ENCODE results near the gene COQ9. TPM values are rescaled to one million over a fixed set of nuclear protein-coding genes. Genes with fewer than 3 reads are reported as not detected.

Gene COQ9
- total RNA-seq, 2 donors from 2014 or later, result 34.5 to 38.2 TPM

- Mint-ChIP-seq H3K4me1 (peaks cover 12% of the 10 kb centered on the region), H3K27me3 (ENCODE audit: insufficient read depth) (peaks cover 21% of the 10 kb centered on the region), H3K27ac (no peak overlapping the region), H3K36me3 (ENCODE audit: low read depth) (no peaks in the 10 kb centered on the region), H3K9me3 (peaks cover 7% of the 10 kb centered on the region), H3K4me3 (peak overlapping the region; percentile 80)
- DNase-seq, result peak; percentile 56
- H3K27ac ChIP-seq (ENCODE audit: low read depth, low read length), result no peak overlapping the region
- H3K27me3 ChIP-seq (ENCODE audit: control insufficient read depth, insufficient read depth, low read length, poor library complexity, severe bottlenecking), result peaks cover 5% of the 10 kb centered on the region
- H3K36me3 ChIP-seq (ENCODE audit: control insufficient read depth, insufficient read depth, low read length), result no peaks in the 10 kb centered on the region
- no peaks in the 10 kb centered on the region for H3K4me1 ChIP-seq (ENCODE audit: control insufficient read depth, insufficient read depth, low read length)
- no peak overlapping the region for H3K9ac ChIP-seq (ENCODE audit: extremely low read depth, low read length, poor library complexity, severe bottlenecking)
- TF ChIP-seq CTCF (conservative IDR thresholded peaks at IDR 0.05), result no peak
- WGBS, 2 experiments (ENCODE audit: insufficient coverage in 1 of 2, insufficient read length in 1 of 2), result 87 to 88% methylated on average over 7 to 8 of the region's 8 CpGs
- H3K4me3 ChIP-seq (ENCODE audit: low read length), result no peak overlapping the region
- H3K9me3 ChIP-seq (ENCODE audit: control insufficient read depth, low read length), result peaks cover 6% of the 10 kb centered on the region
These were observed 39.9 kb downstream of the COQ9 start for GRCh38 chr16:57486858-57487834.

- Histone ChIP-seq H3K27ac (ENCODE audit: low read depth, low read length) (no peak overlapping the region), H3K9me3 (ENCODE audit: control insufficient read depth, low read length) (peaks cover 6% of the 10 kb centered on the region), H3K9ac (ENCODE audit: extremely low read depth, low read length, poor library complexity, severe bottlenecking) (no peak overlapping the region), H3K36me3 (ENCODE audit: control insufficient read depth, insufficient read depth, low read length) (no peaks in the 10 kb centered on the region), H3K4me3 (ENCODE audit: low read length) (no peak overlapping the region), H3K4me1 (ENCODE audit: control insufficient read depth, insufficient read depth, low read length) (no peaks in the 10 kb centered on the region), H3K27me3 (ENCODE audit: control insufficient read depth, insufficient read depth, low read length, poor library complexity, severe bottlenecking) (peaks cover 5% of the 10 kb centered on the region)
- H3K36me3 Mint-ChIP-seq (ENCODE audit: low read depth), result no peaks in the 10 kb centered on the region
- H3K27me3 Mint-ChIP-seq (ENCODE audit: insufficient read depth), result peaks cover 23% of the 10 kb centered on the region
- 88 to 95% methylated on average over 4 to 5 of the region's 5 CpGs for WGBS, 2 experiments (ENCODE audit: insufficient coverage in 1 of 2, insufficient read length in 1 of 2)
- peaks cover 8% of the 10 kb centered on the region for H3K4me1 Mint-ChIP-seq
- H3K27ac Mint-ChIP-seq, result no peak overlapping the region
- TF ChIP-seq CTCF (conservative IDR thresholded peaks at IDR 0.05), result no peak
- no peak overlapping the region for H3K4me3 Mint-ChIP-seq
- DNase-seq, result peak; percentile 36
- peaks cover 7% of the 10 kb centered on the region for H3K9me3 Mint-ChIP-seq
These were observed 42.0 kb downstream of the COQ9 start for GRCh38 chr16:57489229-57489628.

- 88 to 96% methylated on average over 4 of the region's 4 CpGs for WGBS, 2 experiments (ENCODE audit: insufficient coverage in 1 of 2, insufficient read length in 1 of 2)
- Mint-ChIP-seq H3K36me3 (ENCODE audit: low read depth) (no peaks in the 10 kb centered on the region), H3K4me1 (no peaks in the 10 kb centered on the region), H3K9me3 (peaks cover 7% of the 10 kb centered on the region), H3K27ac (no peak overlapping the region), H3K27me3 (ENCODE audit: insufficient read depth) (peaks cover 10% of the 10 kb centered on the region), H3K4me3 (no peak overlapping the region)
- no peak for DNase-seq
- no peaks in the 10 kb centered on the region for H3K27me3 ChIP-seq (ENCODE audit: control insufficient read depth, insufficient read depth, low read length, poor library complexity, severe bottlenecking)
- H3K36me3 ChIP-seq (ENCODE audit: control insufficient read depth, insufficient read depth, low read length), result no peaks in the 10 kb centered on the region
- no peak overlapping the region for H3K9ac ChIP-seq (ENCODE audit: extremely low read depth, low read length, poor library complexity, severe bottlenecking)
- no peak overlapping the region for H3K27ac ChIP-seq (ENCODE audit: low read depth, low read length)
- H3K4me3 ChIP-seq (ENCODE audit: low read length), result no peak overlapping the region
- H3K4me1 ChIP-seq (ENCODE audit: control insufficient read depth, insufficient read depth, low read length), result no peaks in the 10 kb centered on the region
- peaks cover 6% of the 10 kb centered on the region for H3K9me3 ChIP-seq (ENCODE audit: control insufficient read depth, low read length)
- no peak for TF ChIP-seq CTCF (conservative IDR thresholded peaks at IDR 0.05)
These were observed 46.5 kb downstream of the COQ9 start for GRCh38 chr16:57493767-57494166.
